Peyer's patch (tissue), 4 donors: Measurements from ENCODE around the gene ASTN1.

ENCODE experiments used
- CTCF ChIP-seq, 6 experiments: fragments of 450-650 bp in 4 of 6; fragments of 200-600 bp in 2 of 6; sonication (generic) in 1 of 6; IDR thresholded peaks; one replicate each; pipeline ENCODE4 v1.5.1; 2017 to 2019; ENCODE audit warnings: antibody characterized with exemption in 6 of 6, mild to moderate bottlenecking in 3 of 6, moderate library complexity in 1 of 6
- POLR2A ChIP-seq, 2 donors: fragments of 450-650 bp; IDR thresholded peaks; one replicate each; pipeline ENCODE4 v1.5.1; 2017; ENCODE audit warnings: antibody characterized with exemption in 2 of 2, mild to moderate bottlenecking in 2 of 2, moderate library complexity in 2 of 2

- TF ChIP-seq CTCF (IDR thresholded peaks at IDR 0.05) (no peak), POLR2A (IDR thresholded peaks at IDR 0.05) (no peak)
Measured at GRCh38 chr1:177103005-177103852, 61.3 kb downstream of the ASTN1 start.
